WTC11 (cell line): ENCODE measurements around the gene CELF4. TPM values are rescaled to one million over a fixed set of nuclear protein-coding genes. Genes with fewer than 3 reads are reported as not detected.
A peak's percentile ranks its signal among the peaks of the same experiment; 100 is the strongest.

Source experiments
- ATAC-seq: fragments of 200-7000 bp; cut with Tn5 transposase; 2 replicates; pipeline ENCODE4 v1.10.0; 2021; ENCODE audit warnings: mild to moderate bottlenecking, moderate library complexity
- CTCF ChIA-PET: fragments of 300-600 bp; sonication (Branson Sonifier 250); formaldehyde crosslinking; loops from one replicate; lab custom pipeline; 2021; ENCODE audit warnings: antibody characterized with exemption; lab: Charles Lee
- POLR2A ChIA-PET: fragments of 350-600 bp; sonication (Branson Sonifier 250); formaldehyde crosslinking; loops from one replicate; lab custom pipeline; 2021; ENCODE audit warnings: antibody characterized with exemption; lab: Charles Lee
- DNase-seq: peaks from one replicate; pipeline ENCODE4 v3.0.0; 2021; ENCODE audit warnings: low spot score
- H3K27ac Mint-ChIP-seq: 2 replicates; pipeline ENCODE4 v1.8.0; 2021; ENCODE audit warnings: mixed read lengths
- H3K27me3 Mint-ChIP-seq: 2 replicates; pipeline ENCODE4 v1.8.0; 2021; ENCODE audit warnings: low read depth, mild to moderate bottlenecking, moderate library complexity, mixed read lengths
- H3K36me3 Mint-ChIP-seq: 2 replicates; pipeline ENCODE4 v1.8.0; 2021; ENCODE audit warnings: mixed read lengths
- H3K4me1 Mint-ChIP-seq: 2 replicates; pipeline ENCODE4 v1.8.0; 2022; ENCODE audit warnings: mixed read lengths
- H3K4me3 Mint-ChIP-seq: 2 replicates; pipeline ENCODE4 v1.8.0; 2021; ENCODE audit warnings: mild to moderate bottlenecking, moderate library complexity, mixed read lengths
- H3K9me3 Mint-ChIP-seq: 2 replicates; pipeline ENCODE4 v1.8.0; 2021; ENCODE audit warnings: mixed read lengths
- CBFB ChIP-seq: sonication (generic); formaldehyde crosslinking; IDR thresholded peaks from 2 replicates; pipeline ENCODE4 v1.8.1; 2022; ENCODE audit warnings: mild to moderate bottlenecking, low read depth, missing genetic modification reagents
- CREM ChIP-seq: sonication (generic); formaldehyde crosslinking; IDR thresholded peaks from 2 replicates; pipeline ENCODE4 v1.8.1; 2022; ENCODE audit warnings: mild to moderate bottlenecking, missing genetic modification reagents, moderate library complexity
- EMX1 ChIP-seq: fragments of 250-450 bp; sonication (Bioruptor Pico); IDR thresholded peaks from 2 replicates; pipeline ENCODE4 v1.8.0; 2021; ENCODE audit warnings: mild to moderate bottlenecking
- ESRRA ChIP-seq: sonication (generic); formaldehyde crosslinking; IDR thresholded peaks from 2 replicates; pipeline ENCODE4 v1.8.1; 2022; ENCODE audit warnings: mild to moderate bottlenecking, missing genetic modification reagents, borderline replicate concordance
- ETV6 ChIP-seq: sonication (generic); formaldehyde crosslinking; IDR thresholded peaks from 2 replicates; pipeline ENCODE4 v1.8.1; 2022; ENCODE audit warnings: mild to moderate bottlenecking, missing genetic modification reagents
- FOXJ3 ChIP-seq: sonication (generic); formaldehyde crosslinking; IDR thresholded peaks from 2 replicates; pipeline ENCODE4 v1.9.0; 2021; ENCODE audit warnings: missing genetic modification reagents, mild to moderate bottlenecking, borderline replicate concordance
- MXD4 ChIP-seq: fragments of 250-450 bp; sonication (Bioruptor Pico); IDR thresholded peaks from 2 replicates; pipeline ENCODE4 v1.8.0; 2021; ENCODE audit warnings: mild to moderate bottlenecking, moderate library complexity, borderline replicate concordance
- NR1H2 ChIP-seq: sonication (generic); formaldehyde crosslinking; IDR thresholded peaks from 2 replicates; pipeline ENCODE4 v1.9.0; 2021; ENCODE audit warnings: mild to moderate bottlenecking, moderate library complexity, missing genetic modification reagents
- RELA ChIP-seq: sonication (generic); formaldehyde crosslinking; IDR thresholded peaks from 2 replicates; pipeline ENCODE4 v1.8.1; 2022; ENCODE audit warnings: missing genetic modification reagents, mild to moderate bottlenecking, borderline replicate concordance
- RORB ChIP-seq: fragments of 250-450 bp; sonication (Bioruptor Pico); IDR thresholded peaks from 2 replicates; pipeline ENCODE4 v1.9.0; 2021; ENCODE audit warnings: mild to moderate bottlenecking
- SMAD3 ChIP-seq: sonication (generic); formaldehyde crosslinking; IDR thresholded peaks from 2 replicates; pipeline ENCODE4 v1.8.0; 2022; ENCODE audit warnings: missing genetic modification reagents, mild to moderate bottlenecking, borderline replicate concordance
- TP53 ChIP-seq: sonication (generic); formaldehyde crosslinking; IDR thresholded peaks from 2 replicates; pipeline ENCODE4 v1.8.1; 2023; ENCODE audit warnings: mild to moderate bottlenecking, missing genetic modification reagents
- total RNA-seq: library from RNA; stranded (reverse); gene quantifications from 3 replicates; pipeline ENCODE4 v1.2.3, GENCODE V29; 2021
- TF ChIP-seq, protein P1 (sequence below): sonication (generic); formaldehyde crosslinking; IDR thresholded peaks from 2 replicates; pipeline ENCODE4 v1.8.1; 2022; ENCODE audit warnings: low read depth, mild to moderate bottlenecking, moderate library complexity, missing genetic modification reagents, borderline replicate concordance
- TF ChIP-seq, protein P2 (sequence below): sonication (generic); formaldehyde crosslinking; IDR thresholded peaks from 2 replicates; pipeline ENCODE4 v1.8.1; 2022; ENCODE audit warnings: mild to moderate bottlenecking, missing genetic modification reagents, moderate library complexity, borderline replicate concordance
- TF ChIP-seq, protein P3 (sequence below): sonication (generic); formaldehyde crosslinking; IDR thresholded peaks from 2 replicates; pipeline ENCODE4 v1.8.0; 2022; ENCODE audit warnings: mild to moderate bottlenecking, missing genetic modification reagents
- TF ChIP-seq, protein P4 (sequence below): sonication (generic); formaldehyde crosslinking; IDR thresholded peaks from 2 replicates; pipeline ENCODE4 v1.8.1; 2023; ENCODE audit warnings: mild to moderate bottlenecking, missing genetic modification reagents
- TF ChIP-seq, protein P5 (sequence below): sonication (generic); formaldehyde crosslinking; IDR thresholded peaks from 2 replicates; pipeline ENCODE4 v1.8.1; 2023; ENCODE audit warnings: mild to moderate bottlenecking, missing genetic modification reagents, borderline replicate concordance
- TF ChIP-seq, protein P6 (sequence below): sonication (generic); formaldehyde crosslinking; IDR thresholded peaks from 2 replicates; pipeline ENCODE4 v1.8.1; 2022; ENCODE audit warnings: mild to moderate bottlenecking, moderate library complexity, missing genetic modification reagents
- TF ChIP-seq, protein P7 (sequence below): fragments of 250-450 bp; sonication (Bioruptor Pico); conservative IDR thresholded peaks from 2 replicates; pipeline ENCODE4 v1.9.0; 2021; ENCODE audit warnings: mild to moderate bottlenecking

The CELF4 gene
- total RNA-seq, 1 experiment from 2014 or later: 2.9 TPM

DNA sequence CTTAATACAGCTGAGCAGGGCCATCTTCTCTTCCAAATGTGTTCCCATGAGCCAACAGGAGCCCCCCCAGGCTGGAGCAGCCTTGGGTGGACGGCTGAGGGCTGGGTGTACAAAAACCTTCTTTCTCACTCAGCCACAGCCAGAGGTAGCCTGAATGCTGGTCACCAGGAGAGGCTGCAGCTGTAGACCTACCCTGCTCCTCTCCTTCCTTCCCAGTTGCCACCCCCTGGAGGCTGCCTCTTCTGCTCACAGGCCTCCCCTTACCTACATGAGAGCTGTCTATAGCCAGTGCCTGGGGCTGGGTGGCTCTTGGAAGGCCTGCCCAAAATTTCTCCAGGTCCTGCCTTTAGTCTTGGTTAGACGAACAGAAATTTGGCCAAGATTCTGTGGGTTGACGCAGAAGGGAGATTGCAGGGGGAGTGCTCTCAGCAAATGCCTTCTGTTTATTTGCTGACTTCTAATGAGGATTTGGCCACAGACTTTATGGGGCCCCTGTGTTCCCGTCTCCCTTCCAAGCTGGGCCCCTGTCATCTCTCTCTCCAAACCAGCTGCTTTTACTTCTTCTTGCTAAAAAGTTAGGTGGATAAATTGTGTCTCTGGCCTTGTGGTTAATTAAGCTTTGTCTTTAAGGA lies 18.3 kb downstream of the CELF4 start:
- TF ChIP-seq ESRRA (CRISPR knock-in tag) (no peak), FOXJ3 (no peak)
- TF ChIP-seq, protein P1, sequence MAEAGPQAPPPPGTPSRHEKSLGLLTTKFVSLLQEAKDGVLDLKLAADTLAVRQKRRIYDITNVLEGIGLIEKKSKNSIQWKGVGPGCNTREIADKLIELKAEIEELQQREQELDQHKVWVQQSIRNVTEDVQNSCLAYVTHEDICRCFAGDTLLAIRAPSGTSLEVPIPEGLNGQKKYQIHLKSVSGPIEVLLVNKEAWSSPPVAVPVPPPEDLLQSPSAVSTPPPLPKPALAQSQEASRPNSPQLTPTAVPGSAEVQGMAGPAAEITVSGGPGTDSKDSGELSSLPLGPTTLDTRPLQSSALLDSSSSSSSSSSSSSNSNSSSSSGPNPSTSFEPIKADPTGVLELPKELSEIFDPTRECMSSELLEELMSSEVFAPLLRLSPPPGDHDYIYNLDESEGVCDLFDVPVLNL (CRISPR knock-in tag): no peak
- no peaks in the 10 kb centered on the region for H3K4me1 Mint-ChIP-seq
- ChIA-PET CTCF (interaction anchor here (1.1 to 1.8 kb wide), 3 partner anchors 10 to 115 kb away, joined by 3 to 8 read pairs (median 3); no protein-coding TSS in a partner anchor), POLR2A (no interaction called here)
- H3K27me3 Mint-ChIP-seq: peaks cover 16% of the 10 kb centered on the region
- H3K27ac Mint-ChIP-seq: no peak overlapping the region
- no peak for DNase-seq
- ATAC-seq: peak; percentile 55
- no peaks in the 10 kb centered on the region for H3K9me3 Mint-ChIP-seq
- H3K36me3 Mint-ChIP-seq: no peaks in the 10 kb centered on the region
- H3K4me3 Mint-ChIP-seq: no peak overlapping the region

DNA sequence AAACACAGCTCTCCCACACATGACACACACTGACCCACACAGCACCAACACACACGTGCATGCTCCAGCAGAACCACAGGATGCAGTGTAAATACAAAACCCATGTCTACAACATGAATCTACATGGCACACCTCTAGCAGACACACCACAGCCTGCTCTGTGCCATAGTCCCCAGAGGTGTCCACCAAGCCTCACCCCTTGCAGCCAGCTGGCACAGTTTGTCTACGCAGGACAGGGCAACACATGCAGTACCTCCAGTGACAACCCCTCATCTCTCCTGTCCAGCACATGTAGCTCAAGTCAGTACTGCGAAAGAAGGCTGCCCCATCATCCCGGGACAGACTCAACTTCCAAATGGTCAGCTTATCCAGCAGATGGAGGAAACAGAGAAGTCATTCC lies 18.9 kb downstream of the CELF4 start:
- ChIA-PET CTCF (interaction anchor here (0.6 to 1.8 kb wide), 4 partner anchors 9 to 1334 kb away, joined by 3 to 8 read pairs (median 3); no protein-coding TSS in a partner anchor), POLR2A (no interaction called here)
- H3K4me3 Mint-ChIP-seq: no peak overlapping the region
- ATAC-seq (no peak), DNase-seq (no peak)
- peaks cover 12% of the 10 kb centered on the region for H3K27me3 Mint-ChIP-seq
- H3K27ac Mint-ChIP-seq: no peak overlapping the region
- H3K4me1 Mint-ChIP-seq: no peaks in the 10 kb centered on the region
- H3K36me3 Mint-ChIP-seq: no peaks in the 10 kb centered on the region
- H3K9me3 Mint-ChIP-seq: no peaks in the 10 kb centered on the region
- TF ChIP-seq, protein P2, sequence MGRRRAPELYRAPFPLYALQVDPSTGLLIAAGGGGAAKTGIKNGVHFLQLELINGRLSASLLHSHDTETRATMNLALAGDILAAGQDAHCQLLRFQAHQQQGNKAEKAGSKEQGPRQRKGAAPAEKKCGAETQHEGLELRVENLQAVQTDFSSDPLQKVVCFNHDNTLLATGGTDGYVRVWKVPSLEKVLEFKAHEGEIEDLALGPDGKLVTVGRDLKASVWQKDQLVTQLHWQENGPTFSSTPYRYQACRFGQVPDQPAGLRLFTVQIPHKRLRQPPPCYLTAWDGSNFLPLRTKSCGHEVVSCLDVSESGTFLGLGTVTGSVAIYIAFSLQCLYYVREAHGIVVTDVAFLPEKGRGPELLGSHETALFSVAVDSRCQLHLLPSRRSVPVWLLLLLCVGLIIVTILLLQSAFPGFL (CRISPR knock-in tag): no peak
- TF ChIP-seq, protein P1 (CRISPR knock-in tag): no peak
- no peak for TF ChIP-seq TP53
- no peak for TF ChIP-seq RELA (CRISPR knock-in tag)
- TF ChIP-seq, protein P3, sequence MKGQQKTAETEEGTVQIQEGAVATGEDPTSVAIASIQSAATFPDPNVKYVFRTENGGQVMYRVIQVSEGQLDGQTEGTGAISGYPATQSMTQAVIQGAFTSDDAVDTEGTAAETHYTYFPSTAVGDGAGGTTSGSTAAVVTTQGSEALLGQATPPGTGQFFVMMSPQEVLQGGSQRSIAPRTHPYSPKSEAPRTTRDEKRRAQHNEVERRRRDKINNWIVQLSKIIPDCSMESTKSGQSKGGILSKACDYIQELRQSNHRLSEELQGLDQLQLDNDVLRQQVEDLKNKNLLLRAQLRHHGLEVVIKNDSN (CRISPR knock-in tag): no peak
- TF ChIP-seq, protein P4, sequence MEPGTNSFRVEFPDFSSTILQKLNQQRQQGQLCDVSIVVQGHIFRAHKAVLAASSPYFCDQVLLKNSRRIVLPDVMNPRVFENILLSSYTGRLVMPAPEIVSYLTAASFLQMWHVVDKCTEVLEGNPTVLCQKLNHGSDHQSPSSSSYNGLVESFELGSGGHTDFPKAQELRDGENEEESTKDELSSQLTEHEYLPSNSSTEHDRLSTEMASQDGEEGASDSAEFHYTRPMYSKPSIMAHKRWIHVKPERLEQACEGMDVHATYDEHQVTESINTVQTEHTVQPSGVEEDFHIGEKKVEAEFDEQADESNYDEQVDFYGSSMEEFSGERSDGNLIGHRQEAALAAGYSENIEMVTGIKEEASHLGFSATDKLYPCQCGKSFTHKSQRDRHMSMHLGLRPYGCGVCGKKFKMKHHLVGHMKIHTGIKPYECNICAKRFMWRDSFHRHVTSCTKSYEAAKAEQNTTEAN (CRISPR knock-in tag): no peak
- no peak for TF ChIP-seq RORB (CRISPR knock-in tag)
- TF ChIP-seq SMAD3 (CRISPR knock-in tag): no peak
- TF ChIP-seq, protein P5, sequence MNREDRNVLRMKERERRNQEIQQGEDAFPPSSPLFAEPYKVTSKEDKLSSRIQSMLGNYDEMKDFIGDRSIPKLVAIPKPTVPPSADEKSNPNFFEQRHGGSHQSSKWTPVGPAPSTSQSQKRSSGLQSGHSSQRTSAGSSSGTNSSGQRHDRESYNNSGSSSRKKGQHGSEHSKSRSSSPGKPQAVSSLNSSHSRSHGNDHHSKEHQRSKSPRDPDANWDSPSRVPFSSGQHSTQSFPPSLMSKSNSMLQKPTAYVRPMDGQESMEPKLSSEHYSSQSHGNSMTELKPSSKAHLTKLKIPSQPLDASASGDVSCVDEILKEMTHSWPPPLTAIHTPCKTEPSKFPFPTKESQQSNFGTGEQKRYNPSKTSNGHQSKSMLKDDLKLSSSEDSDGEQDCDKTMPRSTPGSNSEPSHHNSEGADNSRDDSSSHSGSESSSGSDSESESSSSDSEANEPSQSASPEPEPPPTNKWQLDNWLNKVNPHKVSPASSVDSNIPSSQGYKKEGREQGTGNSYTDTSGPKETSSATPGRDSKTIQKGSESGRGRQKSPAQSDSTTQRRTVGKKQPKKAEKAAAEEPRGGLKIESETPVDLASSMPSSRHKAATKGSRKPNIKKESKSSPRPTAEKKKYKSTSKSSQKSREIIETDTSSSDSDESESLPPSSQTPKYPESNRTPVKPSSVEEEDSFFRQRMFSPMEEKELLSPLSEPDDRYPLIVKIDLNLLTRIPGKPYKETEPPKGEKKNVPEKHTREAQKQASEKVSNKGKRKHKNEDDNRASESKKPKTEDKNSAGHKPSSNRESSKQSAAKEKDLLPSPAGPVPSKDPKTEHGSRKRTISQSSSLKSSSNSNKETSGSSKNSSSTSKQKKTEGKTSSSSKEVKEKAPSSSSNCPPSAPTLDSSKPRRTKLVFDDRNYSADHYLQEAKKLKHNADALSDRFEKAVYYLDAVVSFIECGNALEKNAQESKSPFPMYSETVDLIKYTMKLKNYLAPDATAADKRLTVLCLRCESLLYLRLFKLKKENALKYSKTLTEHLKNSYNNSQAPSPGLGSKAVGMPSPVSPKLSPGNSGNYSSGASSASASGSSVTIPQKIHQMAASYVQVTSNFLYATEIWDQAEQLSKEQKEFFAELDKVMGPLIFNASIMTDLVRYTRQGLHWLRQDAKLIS (CRISPR knock-in tag): no peak
- TF ChIP-seq ETV6 (CRISPR knock-in tag): no peak
- TF ChIP-seq EMX1: no peak
- TF ChIP-seq, protein P6, sequence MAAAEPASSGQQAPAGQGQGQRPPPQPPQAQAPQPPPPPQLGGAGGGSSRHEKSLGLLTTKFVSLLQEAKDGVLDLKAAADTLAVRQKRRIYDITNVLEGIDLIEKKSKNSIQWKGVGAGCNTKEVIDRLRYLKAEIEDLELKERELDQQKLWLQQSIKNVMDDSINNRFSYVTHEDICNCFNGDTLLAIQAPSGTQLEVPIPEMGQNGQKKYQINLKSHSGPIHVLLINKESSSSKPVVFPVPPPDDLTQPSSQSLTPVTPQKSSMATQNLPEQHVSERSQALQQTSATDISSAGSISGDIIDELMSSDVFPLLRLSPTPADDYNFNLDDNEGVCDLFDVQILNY: no peak
- TF ChIP-seq CREM: no peak
- TF ChIP-seq CBFB (CRISPR knock-in tag): no peak
- TF ChIP-seq, protein P7, sequence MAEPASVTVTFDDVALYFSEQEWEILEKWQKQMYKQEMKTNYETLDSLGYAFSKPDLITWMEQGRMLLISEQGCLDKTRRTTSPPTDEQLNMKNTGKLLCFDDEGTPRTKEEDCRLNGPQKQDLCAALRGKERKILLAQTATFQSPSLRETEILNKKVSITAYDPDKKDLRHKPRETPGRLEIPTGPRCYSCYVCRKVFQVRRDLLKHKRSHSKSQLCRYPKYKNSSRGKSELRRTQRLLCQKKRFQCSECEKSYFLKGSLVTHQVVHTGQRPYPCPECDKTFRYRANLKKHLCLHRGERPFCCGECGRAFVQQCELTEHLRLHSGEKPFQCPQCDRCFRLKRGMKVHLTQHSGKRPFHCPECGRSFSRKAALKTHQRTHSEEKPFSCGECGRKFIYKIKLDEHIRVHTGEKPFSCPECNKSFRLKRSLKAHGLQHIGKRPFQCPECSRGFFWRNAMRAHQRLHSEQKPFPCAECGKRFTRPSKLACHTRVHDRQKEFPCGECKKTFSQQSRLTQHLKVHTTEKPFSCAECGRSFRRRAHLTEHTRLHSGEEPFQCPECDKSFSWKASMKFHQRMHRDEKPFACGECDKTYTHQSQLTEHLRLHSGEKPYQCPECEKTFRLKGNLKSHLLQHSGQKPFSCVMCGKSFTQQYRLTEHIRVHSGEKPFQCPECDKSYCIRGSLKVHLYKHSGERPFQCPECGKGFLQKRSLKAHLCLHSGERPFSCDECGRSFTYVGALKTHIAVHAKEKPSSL (CRISPR knock-in tag): no peak
- no peak for TF ChIP-seq MXD4 (CRISPR knock-in tag)
- no peak for TF ChIP-seq NR1H2 (CRISPR knock-in tag)
